ENCODE measurements around the gene CACNA1G.

DNA sequence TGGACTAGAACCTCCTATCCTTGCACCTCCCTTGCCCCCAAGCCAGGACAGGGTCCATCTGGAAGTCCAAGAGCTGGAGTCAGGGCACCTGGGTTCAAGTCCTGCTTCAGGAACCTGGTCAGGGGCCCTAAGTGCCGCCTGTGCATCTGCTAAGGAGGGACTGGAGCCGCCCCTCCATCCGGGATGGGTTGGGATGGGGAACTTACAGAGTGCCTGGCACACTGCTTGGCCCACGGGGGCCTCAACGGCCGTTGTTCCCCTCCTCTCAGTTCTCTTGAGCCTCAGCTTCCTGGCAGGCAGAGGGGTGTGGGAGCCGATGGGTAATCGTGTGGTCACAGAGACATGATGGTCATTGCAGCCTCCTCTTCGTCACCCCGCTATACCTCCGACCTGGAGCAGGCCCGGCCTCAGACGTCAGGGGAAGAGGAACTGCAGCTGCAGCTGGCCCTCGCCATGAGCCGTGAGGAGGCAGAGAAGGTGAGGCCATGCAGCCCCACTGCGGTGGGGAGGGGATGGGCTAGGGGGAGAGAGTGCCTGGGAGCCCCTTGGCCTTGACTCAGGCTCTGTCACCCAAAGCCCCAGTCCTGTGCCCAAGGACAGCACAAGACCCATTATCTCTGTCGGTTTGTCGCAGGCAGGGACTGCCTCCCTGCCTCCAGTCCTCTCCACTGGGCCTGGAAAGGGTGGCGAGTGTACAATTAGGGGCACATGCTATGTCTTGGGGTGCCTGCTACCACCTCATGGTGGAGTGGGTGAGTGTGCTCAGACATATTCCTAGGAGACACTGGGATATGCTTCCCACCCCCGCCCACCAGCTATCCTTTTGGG is 22.6 kb upstream of the CACNA1G start:
- TF ChIP-seq, protein P1, sequence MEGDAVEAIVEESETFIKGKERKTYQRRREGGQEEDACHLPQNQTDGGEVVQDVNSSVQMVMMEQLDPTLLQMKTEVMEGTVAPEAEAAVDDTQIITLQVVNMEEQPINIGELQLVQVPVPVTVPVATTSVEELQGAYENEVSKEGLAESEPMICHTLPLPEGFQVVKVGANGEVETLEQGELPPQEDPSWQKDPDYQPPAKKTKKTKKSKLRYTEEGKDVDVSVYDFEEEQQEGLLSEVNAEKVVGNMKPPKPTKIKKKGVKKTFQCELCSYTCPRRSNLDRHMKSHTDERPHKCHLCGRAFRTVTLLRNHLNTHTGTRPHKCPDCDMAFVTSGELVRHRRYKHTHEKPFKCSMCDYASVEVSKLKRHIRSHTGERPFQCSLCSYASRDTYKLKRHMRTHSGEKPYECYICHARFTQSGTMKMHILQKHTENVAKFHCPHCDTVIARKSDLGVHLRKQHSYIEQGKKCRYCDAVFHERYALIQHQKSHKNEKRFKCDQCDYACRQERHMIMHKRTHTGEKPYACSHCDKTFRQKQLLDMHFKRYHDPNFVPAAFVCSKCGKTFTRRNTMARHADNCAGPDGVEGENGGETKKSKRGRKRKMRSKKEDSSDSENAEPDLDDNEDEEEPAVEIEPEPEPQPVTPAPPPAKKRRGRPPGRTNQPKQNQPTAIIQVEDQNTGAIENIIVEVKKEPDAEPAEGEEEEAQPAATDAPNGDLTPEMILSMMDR (IDR thresholded peaks at IDR 0.05) = no peak
- no peak for TF ChIP-seq POLR2A (IDR thresholded peaks at IDR 0.05)

All from vagina (tissue), 2 donors.